PC-3 (cell line): Measurements from ENCODE around the gene PRAC1. TPM values are rescaled to one million over a fixed set of nuclear protein-coding genes. Genes with fewer than 3 reads are reported as not detected.

Source experiments
- ATAC-seq: fragments of 200-7000 bp; cut with Tn5 transposase; 2 replicates; pipeline ENCODE4 v1.9.1; 2020; ENCODE audit warnings: mild to moderate bottlenecking, moderate library complexity
- BruUV-seq: library from RNA; stranded (reverse); fragments of 400-500 nt; replicated peaks from 2 replicates; lab custom pipeline; 2021; lab: Mats Ljungman, UMichigan
- CTCF ChIA-PET: fragments of 300-600 bp; sonication (Branson Sonifier 250); formaldehyde crosslinking; loops from one replicate; lab custom pipeline; 2022; ENCODE audit warnings: antibody characterized with exemption; lab: Charles Lee
- POLR2A ChIA-PET: fragments of 300-600 bp; sonication (Branson Sonifier 250); formaldehyde crosslinking; loops from one replicate; lab custom pipeline; 2022; ENCODE audit warnings: antibody characterized with exemption; ENCODE audit not compliant: unreplicated experiment; lab: Charles Lee
- DNase-seq: peaks from one replicate; pipeline ENCODE4 v3.0.0-alpha.2; 2015
- H2AFZ ChIP-seq: fragments of 300-600 bp; sonication (generic); 2 replicates; pipeline ENCODE4 v1.6.0; 2016; ENCODE audit warnings: antibody characterized with exemption, low read length
- H3F3A ChIP-seq: fragments of 300-600 bp; sonication (generic); one replicate; pipeline ENCODE4 v1.6.0; 2017; ENCODE audit warnings: antibody characterized with exemption, low read length, control low read depth, mild to moderate bottlenecking; ENCODE audit not compliant: unreplicated experiment
- H3K27ac ChIP-seq: fragments of 300-600 bp; sonication (generic); 2 replicates; pipeline ENCODE4 v1.5.1; 2016; ENCODE audit warnings: mild to moderate bottlenecking, low read length
- H3K27me3 ChIP-seq: fragments of 300-600 bp; sonication (generic); 2 replicates; pipeline ENCODE4 v1.6.1; 2016; ENCODE audit warnings: low read length, mixed read lengths
- H3K36me3 ChIP-seq: fragments of 300-600 bp; sonication (generic); 2 replicates; pipeline ENCODE4 v1.6.1; 2016; ENCODE audit warnings: low read depth, mixed run types, low read length, mixed read lengths
- H3K4me1 ChIP-seq: fragments of 300-600 bp; sonication (generic); 2 replicates; pipeline ENCODE4 v1.5.1; 2016; ENCODE audit warnings: low read length; ENCODE audit not compliant: insufficient read depth
- H3K4me2 ChIP-seq: fragments of 300-600 bp; sonication (generic); 2 replicates; pipeline ENCODE4 v1.6.0; 2016; ENCODE audit warnings: low read length
- H3K4me3 ChIP-seq: fragments of 300-600 bp; sonication (generic); 2 replicates; pipeline ENCODE4 v1.5.1; 2016; ENCODE audit warnings: mild to moderate bottlenecking, low read length, mixed read lengths
- H3K79me2 ChIP-seq: fragments of 300-600 bp; sonication (generic); 2 replicates; pipeline ENCODE4 v1.6.1; 2017; ENCODE audit warnings: low read length, mixed read lengths
- H3K9ac ChIP-seq: fragments of 300-600 bp; sonication (generic); 2 replicates; pipeline ENCODE4 v1.6.0; 2016; ENCODE audit warnings: mild to moderate bottlenecking, low read length
- H3K9me2 ChIP-seq: fragments of 300-600 bp; sonication (generic); replicated peaks from 2 replicates; pipeline ENCODE4 v1.6.1; 2016; ENCODE audit warnings: mixed run types, low read length, mixed read lengths
- H3K9me3 ChIP-seq: fragments of 300-600 bp; sonication (generic); 2 replicates; pipeline ENCODE4 v1.6.1; 2016; ENCODE audit warnings: low read length, mixed read lengths
- H4K20me1 ChIP-seq: fragments of 300-600 bp; sonication (generic); 2 replicates; pipeline ENCODE4 v1.6.1; 2016; ENCODE audit warnings: low read length, mixed read lengths
- EZH2 ChIP-seq: fragments of 300-600 bp; sonication (generic); IDR thresholded peaks from one replicate; pipeline ENCODE4 v1.6.1; 2017; ENCODE audit warnings: antibody characterized with exemption, mild to moderate bottlenecking, low read length; ENCODE audit not compliant: unreplicated experiment
- EZH2phosphoT487 ChIP-seq: fragments of 300-600 bp; sonication (generic); IDR thresholded peaks from 2 replicates; pipeline ENCODE4 v1.6.1; 2018; ENCODE audit warnings: mild to moderate bottlenecking, antibody characterized with exemption, low read length, borderline replicate concordance
- intact Hi-C: fragments of 100-400 bp; cut with micrococcal nuclease; formaldehyde crosslinking; loops from 2 replicates; pipeline ENCODE4 v1.9.0; 2023
- total RNA-seq: library from RNA; depleted of rRNA; stranded (reverse); fragments of >200 nt; gene quantifications from 2 replicates; pipeline ENCODE4 v1.2.3, GENCODE V29; 2014
- TF ChIP-seq, protein P1 (sequence below): fragments of 300-600 bp; sonication (generic); conservative IDR thresholded peaks from 2 replicates; pipeline ENCODE4 v1.5.1; 2017; ENCODE audit warnings: antibody characterized with exemption, low read depth, mild to moderate bottlenecking, low read length

PRAC1 gene
- total RNA-seq, 1 experiment from 2014 or later, result 44.4 TPM

DNA sequence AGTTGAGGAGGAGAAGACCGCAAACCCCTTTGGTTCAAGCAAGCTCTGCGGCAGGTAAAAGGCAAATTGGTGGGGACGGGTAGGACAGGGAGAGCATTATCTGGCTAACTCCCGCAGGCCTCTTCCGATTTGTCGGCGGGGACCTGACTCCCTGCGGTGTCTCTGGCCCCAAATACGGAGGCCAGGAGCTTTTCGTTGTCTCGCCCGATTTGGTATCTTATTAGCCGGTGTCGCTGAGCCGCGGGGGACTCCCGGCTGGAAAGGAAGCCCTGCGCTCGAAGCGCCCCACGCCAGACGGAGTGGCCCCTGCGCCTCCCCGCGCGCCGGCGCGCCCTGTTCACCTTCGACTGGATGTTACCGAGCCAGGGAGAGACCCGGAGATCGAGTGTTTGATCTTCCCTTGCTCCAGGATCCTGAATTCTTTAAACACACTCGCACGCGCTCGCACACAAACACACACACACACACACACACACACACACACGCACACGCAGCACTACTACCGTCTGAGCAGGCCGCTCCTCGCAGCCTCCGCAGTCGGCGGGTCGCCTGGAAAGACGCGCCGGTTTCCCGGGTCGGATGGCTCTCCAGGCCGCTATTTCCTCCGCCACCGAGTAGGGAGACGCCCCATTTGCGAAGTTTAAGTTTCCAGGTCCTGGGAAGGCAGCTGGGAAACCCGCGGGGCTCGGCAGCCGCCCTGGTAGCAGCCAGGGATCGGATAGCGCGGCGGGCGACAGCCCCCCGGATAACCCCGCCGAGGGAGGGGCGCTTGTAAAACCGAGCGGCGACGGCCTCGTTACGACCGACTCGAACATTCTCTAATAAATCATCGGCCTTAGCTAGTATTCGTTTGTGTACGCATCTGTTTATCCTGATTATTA, 3.3 kb downstream of the PRAC1 start:
- Histone ChIP-seq H3K4me1 (peaks cover 31% of the 10 kb centered on the region), H3K79me2 (peaks cover 82% of the 10 kb centered on the region), H2AFZ (peak overlapping the region; percentile 74), H3K27ac (peak overlapping the region; percentile 87), H3K4me2 (peak overlapping the region; percentile 85), H3K9ac (peak overlapping the region; percentile 90), H3F3A (peaks cover 4% of the 10 kb centered on the region), H3K27me3 (no peaks in the 10 kb centered on the region), H3K9me3 (no peaks in the 10 kb centered on the region), H4K20me1 (no peaks in the 10 kb centered on the region), H3K9me2 (no peaks in the 10 kb centered on the region), H3K36me3 (no peaks in the 10 kb centered on the region), H3K4me3 (peak overlapping the region; percentile 90)
- BruUV-seq, result TSS peak; percentile 31
- TF ChIP-seq EZH2phosphoT487 (no peak), EZH2 (no peak)
- TF ChIP-seq, protein P1, sequence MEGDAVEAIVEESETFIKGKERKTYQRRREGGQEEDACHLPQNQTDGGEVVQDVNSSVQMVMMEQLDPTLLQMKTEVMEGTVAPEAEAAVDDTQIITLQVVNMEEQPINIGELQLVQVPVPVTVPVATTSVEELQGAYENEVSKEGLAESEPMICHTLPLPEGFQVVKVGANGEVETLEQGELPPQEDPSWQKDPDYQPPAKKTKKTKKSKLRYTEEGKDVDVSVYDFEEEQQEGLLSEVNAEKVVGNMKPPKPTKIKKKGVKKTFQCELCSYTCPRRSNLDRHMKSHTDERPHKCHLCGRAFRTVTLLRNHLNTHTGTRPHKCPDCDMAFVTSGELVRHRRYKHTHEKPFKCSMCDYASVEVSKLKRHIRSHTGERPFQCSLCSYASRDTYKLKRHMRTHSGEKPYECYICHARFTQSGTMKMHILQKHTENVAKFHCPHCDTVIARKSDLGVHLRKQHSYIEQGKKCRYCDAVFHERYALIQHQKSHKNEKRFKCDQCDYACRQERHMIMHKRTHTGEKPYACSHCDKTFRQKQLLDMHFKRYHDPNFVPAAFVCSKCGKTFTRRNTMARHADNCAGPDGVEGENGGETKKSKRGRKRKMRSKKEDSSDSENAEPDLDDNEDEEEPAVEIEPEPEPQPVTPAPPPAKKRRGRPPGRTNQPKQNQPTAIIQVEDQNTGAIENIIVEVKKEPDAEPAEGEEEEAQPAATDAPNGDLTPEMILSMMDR, result no peak
- ChIA-PET CTCF (interaction anchor here (0.6 to 1.7 kb wide), 5 partner anchors 40 to 155 kb away, joined by 3 to 15 read pairs (median 6); no protein-coding TSS in a partner anchor), POLR2A (interaction anchor here (0.6 to 1.5 kb wide), 8 partner anchors 10 to 93 kb away, joined by 3 to 18 read pairs (median 4); partner anchors contain the start of genes HOXB13 and HOXB9)
- ATAC-seq (no peak), DNase-seq (peak; percentile 47)
- intact Hi-C loops, result no loop called here

GRCh38 chr17:48718227-48718760, 4.0 kb downstream of the PRAC1 start:
- intact Hi-C loops, result no loop called here
- DNase-seq, result peak; percentile 55
- POLR2A ChIA-PET, result interaction anchor here (0.6 to 0.8 kb wide), 7 partner anchors 19 to 1921 kb away, joined by 3 to 22 read pairs (median 5); no protein-coding TSS in a partner anchor
- Histone ChIP-seq H3K4me3 (peak overlapping the region; percentile 90), H4K20me1 (no peaks in the 10 kb centered on the region), H3K27ac (peak overlapping the region; percentile 87), H3K9me3 (no peaks in the 10 kb centered on the region), H2AFZ (peak overlapping the region; percentile 74), H3K9ac (peak overlapping the region; percentile 90), H3K36me3 (no peaks in the 10 kb centered on the region), H3K4me2 (peak overlapping the region; percentile 85), H3F3A (no peaks in the 10 kb centered on the region), H3K9me2 (no peaks in the 10 kb centered on the region), H3K4me1 (peaks cover 31% of the 10 kb centered on the region), H3K27me3 (no peaks in the 10 kb centered on the region), H3K79me2 (peaks cover 75% of the 10 kb centered on the region)
- TSS peak; percentile 61 for BruUV-seq
- no peak for ATAC-seq
- TF ChIP-seq EZH2 (no peak), EZH2phosphoT487 (no peak)
- TF ChIP-seq, protein P1, result no peak
- CTCF ChIA-PET, result interaction anchor here (0.6 to 1.7 kb wide), 2 partner anchors 40 to 394 kb away, joined by 8 to 11 read pairs; no protein-coding TSS in a partner anchor
